ENCODE measurements around the gene CLASP1. TPM values are rescaled to one million over a fixed set of nuclear protein-coding genes. Genes with fewer than 3 reads are reported as not detected.
"Not testable (repeated sequence)": the region's sequence is repeated elsewhere in the genome, so short reads cannot be mapped to it uniquely, and the experiment has no call there.

Gene CLASP1
- total and polyA plus RNA-seq, 4 donors, result 7.5 to 50.0 (median 21.9) TPM

- no peak for DNase-seq (ENCODE audit: low spot score)
- no peak overlapping the region for H3K27ac ChIP-seq (ENCODE audit: low read depth in 1 of 2, low read length in 2 of 2)
- no peak overlapping the region for H3K9ac ChIP-seq (ENCODE audit: low read depth in 1 of 2, low read length in 2 of 2)
- H3K9me3 ChIP-seq (ENCODE audit: control insufficient read depth in 4 of 4, low read length in 3 of 4), result no peaks in the 10 kb centered on the region
- no peaks in the 10 kb centered on the region for H3K27me3 ChIP-seq (ENCODE audit: control insufficient read depth in 4 of 4, insufficient read depth in 4 of 4, low read length in 3 of 4)
- 92% methylated on average over 3 of the region's 3 CpGs for WGBS
- peaks cover 9 to 48% (median 34%) of the 10 kb centered on the region in 4 donors for H3K36me3 ChIP-seq (ENCODE audit: control insufficient read depth in 4 of 4, insufficient read depth in 3 of 4, low read depth in 1 of 4, low read length in 3 of 4)
- H3K4me3 ChIP-seq (ENCODE audit: low read depth in 1 of 3, low read length in 3 of 3), result no peak overlapping the region
- TF ChIP-seq GABPA (IDR thresholded peaks at IDR 0.05 in 1 of 2, conservative IDR thresholded peaks at IDR 0.05 in 1 of 2) (no peak), RXRA (IDR thresholded peaks at IDR 0.05) (no peak), EGR1 (IDR thresholded peaks at IDR 0.05; ENCODE audit: low read depth in 2 of 2) (no peak), ATF3 (IDR thresholded peaks at IDR 0.05) (no peak)
- H3K4me1 ChIP-seq (ENCODE audit: control insufficient read depth in 4 of 4, insufficient read depth in 4 of 4, low read length in 3 of 4), result no peaks in the 10 kb centered on the region
Measured at GRCh38 chr2:121442889-121443288, 206.4 kb downstream of the CLASP1 start.

GRCh38 chr2:121438290-121438689 lies 211.0 kb downstream of the CLASP1 start:
- H3K27me3 ChIP-seq (ENCODE audit: control insufficient read depth in 4 of 4, insufficient read depth in 4 of 4, low read length in 3 of 4); H3K4me3 ChIP-seq (ENCODE audit: low read depth in 1 of 3, low read length in 3 of 3); H3K9ac ChIP-seq (ENCODE audit: low read depth in 1 of 2, low read length in 2 of 2); H3K9me3 ChIP-seq (ENCODE audit: control insufficient read depth in 4 of 4, low read length in 3 of 4); H3K27ac ChIP-seq (ENCODE audit: low read depth in 1 of 2, low read length in 2 of 2); DNase-seq (ENCODE audit: low spot score); H3K4me1 ChIP-seq (ENCODE audit: control insufficient read depth in 4 of 4, insufficient read depth in 4 of 4, low read length in 3 of 4): not testable (repeated sequence)
- 88% methylated on average over 1 of the region's 1 CpG for WGBS
- H3K36me3 ChIP-seq (ENCODE audit: control insufficient read depth in 4 of 4, insufficient read depth in 3 of 4, low read depth in 1 of 4, low read length in 3 of 4), result peaks cover 0 to 14% (median 2%) of the 10 kb centered on the region in 4 donors

- H3K27ac ChIP-seq (ENCODE audit: low read depth in 1 of 2, low read length in 2 of 2), result no peak overlapping the region
- TF ChIP-seq SP1 (IDR thresholded peaks at IDR 0.05) (no peak), EGR1 (IDR thresholded peaks at IDR 0.05; ENCODE audit: low read depth in 2 of 2) (no peak), NR2F2 (IDR thresholded peaks at IDR 0.05) (no peak)
- no peaks in the 10 kb centered on the region for H3K9me3 ChIP-seq (ENCODE audit: control insufficient read depth in 4 of 4, low read length in 3 of 4)
- H3K36me3 ChIP-seq (ENCODE audit: control insufficient read depth in 4 of 4, insufficient read depth in 3 of 4, low read depth in 1 of 4, low read length in 3 of 4), result peaks cover 0 to 11% (median 0%) of the 10 kb centered on the region in 4 donors
- no peaks in the 10 kb centered on the region for H3K4me1 ChIP-seq (ENCODE audit: control insufficient read depth in 4 of 4, insufficient read depth in 4 of 4, low read length in 3 of 4)
- H3K9ac ChIP-seq (ENCODE audit: low read depth in 1 of 2, low read length in 2 of 2), result no peak overlapping the region
- DNase-seq (ENCODE audit: low spot score), result no peak
- no peak overlapping the region for H3K4me3 ChIP-seq (ENCODE audit: low read depth in 1 of 3, low read length in 3 of 3)
- H3K27me3 ChIP-seq (ENCODE audit: control insufficient read depth in 4 of 4, insufficient read depth in 4 of 4, low read length in 3 of 4), result no peaks in the 10 kb centered on the region
- 98% methylated on average over 3 of the region's 3 CpGs for WGBS
Measured at GRCh38 chr2:121436918-121437317, 212.3 kb downstream of the CLASP1 start.

GRCh38 chr2:121435790-121436189 lies 213.5 kb downstream of the CLASP1 start:
- Histone ChIP-seq H3K4me1 (ENCODE audit: control insufficient read depth in 4 of 4, insufficient read depth in 4 of 4, low read length in 3 of 4) (no peaks in the 10 kb centered on the region), H3K27ac (ENCODE audit: low read depth in 1 of 2, low read length in 2 of 2) (no peak overlapping the region), H3K9me3 (ENCODE audit: control insufficient read depth in 4 of 4, low read length in 3 of 4) (no peaks in the 10 kb centered on the region), H3K9ac (ENCODE audit: low read depth in 1 of 2, low read length in 2 of 2) (no peak overlapping the region), H3K36me3 (ENCODE audit: control insufficient read depth in 4 of 4, insufficient read depth in 3 of 4, low read depth in 1 of 4, low read length in 3 of 4) (peaks cover 0 to 9% (median 0%) of the 10 kb centered on the region in 4 donors), H3K27me3 (ENCODE audit: control insufficient read depth in 4 of 4, insufficient read depth in 4 of 4, low read length in 3 of 4) (no peaks in the 10 kb centered on the region), H3K4me3 (ENCODE audit: low read depth in 1 of 3, low read length in 3 of 3) (no peak overlapping the region)
- no peak for DNase-seq (ENCODE audit: low spot score)
- TF ChIP-seq MAX (IDR thresholded peaks at IDR 0.05) (no peak), GABPA (IDR thresholded peaks at IDR 0.05 in 1 of 2, conservative IDR thresholded peaks at IDR 0.05 in 1 of 2) (no peak), SP1 (IDR thresholded peaks at IDR 0.05) (no peak), RAD21 (IDR thresholded peaks at IDR 0.05) (no peak), FOXA2 (IDR thresholded peaks at IDR 0.05) (no peak), YY1 (IDR thresholded peaks at IDR 0.05) (no peak), CTCF (IDR thresholded peaks at IDR 0.05; ENCODE audit: low read depth, low read length, missing input control) (no peak), HNF4A (conservative IDR thresholded peaks at IDR 0.05) (no peak), FOXA1 (IDR thresholded peaks at IDR 0.05) (no peak), EGR1 (IDR thresholded peaks at IDR 0.05; ENCODE audit: low read depth in 2 of 2) (no peak), HNF4G (IDR thresholded peaks at IDR 0.05) (no peak), ZBTB33 (IDR thresholded peaks at IDR 0.05) (no peak), NR2F2 (IDR thresholded peaks at IDR 0.05) (no peak), ATF3 (IDR thresholded peaks at IDR 0.05) (no peak), TAF1 (conservative IDR thresholded peaks at IDR 0.05) (no peak)
- WGBS, result 91% methylated on average over 3 of the region's 3 CpGs
